GM23338 (cell line): ENCODE measurements around the gene LAMTOR4. TPM values are rescaled to one million over a fixed set of nuclear protein-coding genes. Genes with fewer than 3 reads are reported as not detected.
"Not testable (repeated sequence)": the region's sequence is repeated elsewhere in the genome, so short reads cannot be mapped to it uniquely, and the experiment has no call there.

Experiments used
- ATAC-seq: fragments of 200-7000 bp; cut with Tn5 transposase; 3 replicates; pipeline ENCODE4 v1.9.1; 2020
- DNase-seq: peaks from one replicate; pipeline ENCODE4 v3.0.0-alpha.2; 2015; ENCODE audit warnings: low spot score
- H2AFZ ChIP-seq: fragments of 200-600 bp; sonication (generic); 2 replicates; pipeline ENCODE4 v1.8.0; 2016; ENCODE audit warnings: antibody characterized with exemption, mild to moderate bottlenecking, moderate library complexity
- H3F3A ChIP-seq: fragments of 200-600 bp; sonication (generic); replicated peaks from 2 replicates; pipeline ENCODE4 v1.8.0; 2017; ENCODE audit warnings: antibody characterized with exemption, mixed run types, low read depth
- H3K27ac ChIP-seq: fragments of 200-600 bp; sonication (generic); 2 replicates; pipeline ENCODE4 v1.6.1; 2016; ENCODE audit warnings: low read depth
- H3K27me3 ChIP-seq: fragments of 200-600 bp; sonication (generic); 2 replicates; pipeline ENCODE4 v1.8.0; 2016; ENCODE audit warnings: mild to moderate bottlenecking, mixed run types, moderate library complexity; ENCODE audit not compliant: insufficient read depth
- H3K36me3 ChIP-seq: fragments of 200-600 bp; sonication (generic); 2 replicates; pipeline ENCODE4 v1.8.0; 2016; ENCODE audit warnings: mild to moderate bottlenecking; ENCODE audit not compliant: insufficient read depth
- H3K4me1 ChIP-seq: fragments of 200-600 bp; sonication (generic); 2 replicates; pipeline ENCODE4 v1.8.0; 2016; ENCODE audit warnings: mild to moderate bottlenecking, moderate library complexity; ENCODE audit not compliant: insufficient read depth
- H3K4me2 ChIP-seq: fragments of 200-600 bp; sonication (generic); 2 replicates; pipeline ENCODE4 v1.7.1; 2017; ENCODE audit warnings: mixed run types
- H3K4me3 ChIP-seq: fragments of 200-600 bp; sonication (generic); 2 replicates; pipeline ENCODE4 v1.6.1; 2016; ENCODE audit warnings: mixed run types
- H3K79me2 ChIP-seq: fragments of 200-600 bp; sonication (generic); replicated peaks from 2 replicates; pipeline ENCODE4 v1.8.0; 2017; ENCODE audit warnings: mild to moderate bottlenecking; ENCODE audit not compliant: insufficient read depth
- H3K9me2 ChIP-seq: fragments of 200-600 bp; sonication (generic); 2 replicates; pipeline ENCODE4 v1.8.0; 2017; ENCODE audit not compliant: insufficient read depth
- H4K20me1 ChIP-seq: fragments of 200-600 bp; sonication (generic); replicated peaks from 2 replicates; pipeline ENCODE4 v1.8.0; 2017; ENCODE audit warnings: mild to moderate bottlenecking; ENCODE audit not compliant: insufficient read depth
- H3K27ac Mint-ChIP-seq: 2 replicates; pipeline ENCODE4 v1.8.0; 2020; ENCODE audit warnings: inconsistent platforms, mild to moderate bottlenecking, moderate library complexity, mixed read lengths
- H3K27me3 Mint-ChIP-seq: 3 replicates; pipeline ENCODE4 v1.8.0; 2022; ENCODE audit warnings: low read depth, mild to moderate bottlenecking, moderate library complexity, mixed read lengths, inconsistent platforms; ENCODE audit not compliant: insufficient read depth, poor library complexity
- H3K36me3 Mint-ChIP-seq: 3 replicates; pipeline ENCODE4 v1.8.0; 2021; ENCODE audit warnings: low read depth, mild to moderate bottlenecking, inconsistent platforms, moderate library complexity, mixed read lengths
- H3K4me1 Mint-ChIP-seq: 3 replicates; pipeline ENCODE4 v1.8.0; 2020; ENCODE audit warnings: mild to moderate bottlenecking, inconsistent platforms, mixed read lengths
- H3K4me3 Mint-ChIP-seq: 3 replicates; pipeline ENCODE4 v1.8.0; 2021; ENCODE audit warnings: moderate library complexity, mild to moderate bottlenecking, inconsistent platforms, mixed read lengths
- H3K9me3 Mint-ChIP-seq: 3 replicates; pipeline ENCODE4 v1.8.0; 2020; ENCODE audit warnings: moderate library complexity, mild to moderate bottlenecking, inconsistent platforms, mixed read lengths
- CTCF ChIP-seq, 2 experiments: fragments of 200-600 bp in 1 of 2; sonication (generic) in 1 of 2; conservative IDR thresholded peaks; 2 replicates each; pipeline versions ENCODE4 v1.5.1 to v1.6.1; 2016 to 2017; ENCODE audit warnings: antibody characterized with exemption in 2 of 2, low read depth in 2 of 2, mild to moderate bottlenecking in 2 of 2, moderate library complexity in 1 of 2
- NANOG ChIP-seq: IDR thresholded peaks from 2 replicates; pipeline ENCODE4 v1.6.1; 2016; ENCODE audit warnings: antibody characterized with exemption, borderline replicate concordance
- POLR2AphosphoS5 ChIP-seq: IDR thresholded peaks from 2 replicates; pipeline ENCODE4 v1.6.1; 2016; ENCODE audit warnings: antibody characterized with exemption, low read depth
- polyA plus RNA-seq: library from polyadenylated mRNA; unstranded; fragments of >200 nt; fragmentation: Nextera tagmentation; extraction: Ambion mirVana; gene quantifications from 2 replicates; pipeline ENCODE4 v1.2.1, GENCODE V29; 2016
- total RNA-seq: library from RNA; depleted of rRNA; stranded (reverse); fragments of >200 nt; shearing (Covaris generic); gene quantifications from 2 replicates; pipeline ENCODE4 v1.2.3, GENCODE V29; 2014

LAMTOR4 gene
- total and polyA plus RNA-seq, 2 experiments from 2014 or later, result 145 to 333 TPM

DNA sequence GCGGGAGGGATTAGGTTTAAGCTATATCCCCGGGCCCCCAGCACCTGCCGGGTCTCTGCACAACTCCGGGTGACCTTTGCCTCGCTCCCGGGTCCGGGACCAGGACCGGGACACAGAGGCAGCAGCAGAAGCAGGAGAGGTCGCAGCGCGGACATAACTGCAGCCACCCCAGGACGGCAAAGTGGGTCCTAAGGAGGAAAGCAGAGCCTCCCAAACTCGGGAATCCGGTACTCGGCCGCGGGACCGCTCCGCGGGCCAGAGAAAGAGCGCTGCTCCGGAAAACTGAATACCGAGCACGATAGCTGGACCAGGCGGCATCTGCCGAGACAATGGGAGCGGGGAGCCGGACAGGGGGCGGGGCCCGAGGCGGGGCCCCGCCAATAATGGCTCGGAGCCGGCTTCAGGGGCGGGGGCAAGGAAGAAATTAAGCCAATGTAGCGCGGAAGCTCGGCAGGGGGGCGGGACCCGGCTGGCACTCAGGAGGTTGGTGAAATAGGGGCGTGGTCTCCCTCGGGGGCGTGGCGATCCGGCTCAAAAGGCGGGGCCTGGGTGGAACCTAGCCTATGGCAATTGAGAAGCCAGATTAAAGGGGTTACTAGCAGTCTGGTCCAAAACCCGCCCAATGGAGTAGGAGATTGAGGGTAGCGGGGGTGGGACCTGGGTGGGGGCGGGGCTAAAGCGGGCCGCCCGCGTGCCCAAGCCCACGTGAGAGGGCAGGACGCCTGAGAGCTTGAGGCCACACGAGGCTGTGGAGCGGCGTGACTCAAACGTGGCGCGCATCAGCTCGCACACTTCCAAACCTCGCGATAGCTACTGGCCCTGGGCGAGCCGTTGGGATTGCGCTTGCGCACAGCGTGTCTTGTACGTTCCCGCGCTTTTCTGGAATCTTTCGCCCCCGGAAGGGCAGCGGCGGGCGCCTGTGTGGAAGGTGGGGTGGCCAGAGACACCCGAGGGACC is 28.6 kb downstream of the LAMTOR4 start, which contains the start of the genes GPC2 and STAG3:
GPC2 (minus strand) TSS at position 337 of the 957 bp plus-strand sequence; CDS start at position 155, 182 bp downstream.
STAG3 (plus strand) TSS at position 874 of the 957 bp plus-strand sequence. CDS start 2,639 bp downstream, outside the sequence.
- peak within 1 kb of the TSS; percentile 89; the same call in 1 of the 2 replicates for H3K27ac Mint-ChIP-seq
- peaks cover 7% of the 10 kb centered on the region; the same call in 1 of the 2 replicates for H4K20me1 ChIP-seq
- H3K36me3 Mint-ChIP-seq, result peaks cover 24% of the 10 kb centered on the region
- H3K9me2 ChIP-seq, result no peaks in the 10 kb centered on the region; the same call in 1 of the 2 replicates
- peak within 1 kb of the TSS; percentile 87 for H3K4me3 ChIP-seq
- TF ChIP-seq NANOG (no peak), CTCF (conservative IDR thresholded peaks at IDR 0.05; ENCODE audit: low read depth in 2 of 2) (no peak), POLR2AphosphoS5 (peak; percentile 76)
- H3K79me2 ChIP-seq, result peaks cover 12% of the 10 kb centered on the region
- H3K4me3 Mint-ChIP-seq, result peak within 1 kb of the TSS; percentile 92
- H3K36me3 ChIP-seq, result peaks cover 4% of the 10 kb centered on the region; the same call in 1 of the 2 replicates
- H3K4me1 Mint-ChIP-seq, result peaks cover 31% of the 10 kb centered on the region
- peaks cover 18% of the 10 kb centered on the region for H3K27me3 ChIP-seq
- no peaks in the 10 kb centered on the region; the same call in 2 of the 3 replicates for H3K9me3 Mint-ChIP-seq
- peak; percentile 88 for ATAC-seq
- peak within 1 kb of the TSS; percentile 75; the same call in 1 of the 2 replicates for H3K27ac ChIP-seq
- peak; percentile 99 for DNase-seq
- H3K4me1 ChIP-seq, result peaks cover 16% of the 10 kb centered on the region
- no peaks in the 10 kb centered on the region; the same call in 1 of the 2 replicates for H3F3A ChIP-seq
- H3K27me3 Mint-ChIP-seq, result peaks cover 33% of the 10 kb centered on the region
- H3K4me2 ChIP-seq, result peak within 1 kb of the TSS; percentile 98
- H2AFZ ChIP-seq, result peak within 1 kb of the TSS; percentile 96; the same call in 1 of the 2 replicates

- not testable (repeated sequence) for H3K27ac Mint-ChIP-seq, H3K9me3 Mint-ChIP-seq, H2AFZ ChIP-seq, H3K9me2 ChIP-seq, H4K20me1 ChIP-seq, DNase-seq, H3F3A ChIP-seq, H3K27ac ChIP-seq, H3K4me3 Mint-ChIP-seq, H3K36me3 Mint-ChIP-seq, H3K4me3 ChIP-seq, ATAC-seq, H3K4me2 ChIP-seq, H3K36me3 ChIP-seq
- Histone ChIP-seq H3K27me3 (peaks cover 18% of the 10 kb centered on the region), H3K4me1 (peaks cover 18% of the 10 kb centered on the region), H3K79me2 (peaks cover 12% of the 10 kb centered on the region)
- H3K4me1 Mint-ChIP-seq, result peaks cover 27% of the 10 kb centered on the region
- H3K27me3 Mint-ChIP-seq, result peaks cover 31% of the 10 kb centered on the region
These were observed 31.4 kb downstream of the LAMTOR4 start for GRCh38 chr7:100180084-100180483.

DNA sequence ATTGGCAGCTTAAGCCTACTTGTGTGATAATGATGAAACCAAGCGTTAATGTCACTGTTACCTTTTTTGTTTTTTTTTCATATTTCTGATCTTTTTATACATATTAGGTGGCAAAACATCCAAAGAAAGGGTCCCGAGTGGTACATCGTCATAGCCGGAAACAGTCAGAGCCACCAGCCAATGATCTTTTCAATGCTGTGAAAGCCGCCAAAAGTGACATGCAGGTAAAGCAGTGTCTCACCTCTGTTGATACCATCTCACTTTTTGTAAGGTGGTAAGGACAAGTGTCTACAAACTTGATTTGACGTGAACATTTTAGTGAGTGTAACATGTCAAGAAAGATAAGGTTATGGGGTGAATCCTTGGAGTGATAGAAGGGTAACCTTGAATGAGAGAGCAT is 33.9 kb downstream of the LAMTOR4 start:
- Histone ChIP-seq H3K4me1 (peaks cover 13% of the 10 kb centered on the region), H3K27ac (peak overlapping the region; percentile 17; the same call in 1 of the 2 replicates), H3K27me3 (peaks cover 18% of the 10 kb centered on the region)
- not testable (repeated sequence) for H3K79me2 ChIP-seq, H3K9me2 ChIP-seq, H3K4me3 Mint-ChIP-seq, H3K36me3 Mint-ChIP-seq, H3K4me2 ChIP-seq, H3K4me3 ChIP-seq, H3K9me3 Mint-ChIP-seq, H3F3A ChIP-seq, DNase-seq, H3K36me3 ChIP-seq, H4K20me1 ChIP-seq, H3K27ac Mint-ChIP-seq, H2AFZ ChIP-seq, ATAC-seq
- Mint-ChIP-seq H3K4me1 (peaks cover 13% of the 10 kb centered on the region), H3K27me3 (peaks cover 23% of the 10 kb centered on the region)

GRCh38 chr7:100183090-100183489 is 34.4 kb downstream of the LAMTOR4 start:
- Mint-ChIP-seq H3K27me3 (peaks cover 18% of the 10 kb centered on the region), H3K4me1 (peaks cover 13% of the 10 kb centered on the region)
- H3K36me3 ChIP-seq, H3K4me3 ChIP-seq, H4K20me1 ChIP-seq, H2AFZ ChIP-seq, H3K4me3 Mint-ChIP-seq, ATAC-seq, H3K27ac Mint-ChIP-seq, H3K9me2 ChIP-seq, H3K27ac ChIP-seq, H3K36me3 Mint-ChIP-seq, H3K79me2 ChIP-seq, H3K4me2 ChIP-seq, H3K9me3 Mint-ChIP-seq, H3F3A ChIP-seq, DNase-seq: not testable (repeated sequence)
- peaks cover 13% of the 10 kb centered on the region for H3K4me1 ChIP-seq
- H3K27me3 ChIP-seq, result peaks cover 14% of the 10 kb centered on the region
